HCT116 (cell line): ENCODE data around the gene LTBP1. TPM values are rescaled to one million over a fixed set of nuclear protein-coding genes. Genes with fewer than 3 reads are reported as not detected.

Experiments
- ATAC-seq: fragments of 200-7000 bp; cut with Tn5 transposase; 2 replicates; pipeline ENCODE4 v1.9.1; 2020; ENCODE audit warnings: mild to moderate bottlenecking, moderate library complexity
- BruUV-seq: library from RNA; stranded (reverse); fragments of 400-500 nt; replicated peaks from 2 replicates; lab custom pipeline; 2021; lab: Mats Ljungman, UMichigan
- CTCF ChIA-PET: fragments of 300-600 bp; sonication (Branson Sonifier 250); formaldehyde crosslinking; loops from one replicate; lab custom pipeline; 2021; ENCODE audit warnings: antibody characterized with exemption; lab: Charles Lee
- POLR2A ChIA-PET: fragments of 300-600, 350-600 bp; sonication (Branson Sonifier 250); formaldehyde crosslinking; loops from one replicate; lab custom pipeline; 2021; ENCODE audit warnings: antibody characterized with exemption; lab: Charles Lee
- RAD21 ChIA-PET, 2 experiments: fragments of 300-600 bp; sonication (Branson Sonifier 250); formaldehyde crosslinking; loops; one replicate each; lab custom pipeline; 2023; ENCODE audit warnings: low total read pairs in 2 of 2; ENCODE audit not compliant: uncharacterized antibody in 2 of 2, unreplicated experiment in 2 of 2, low non-redundant PET in 1 of 2; lab: Charles Lee
- DNase-seq: peaks from one replicate; pipeline ENCODE4 v3.0.0-alpha.2; 2010; ENCODE audit warnings: low read depth, low spot score
- H2AFZ ChIP-seq: fragments of 200-600 bp; shearing (Covaris generic), sonication (generic); 2 replicates; pipeline ENCODE4 v1.6.1; 2017; ENCODE audit warnings: low read depth, mixed run types, mixed read lengths, antibody characterized with exemption, low read length; ENCODE audit not compliant: poor library complexity, severe bottlenecking
- H3K27ac ChIP-seq: 2 replicates; pipeline ENCODE4 v1.5.1; 2012; ENCODE audit warnings: low read depth, low read length
- H3K27me3 ChIP-seq: fragments of 200-600 bp; sonication (generic); 2 replicates; pipeline ENCODE4 v1.6.1; 2016; ENCODE audit warnings: mixed run types, low read length, mixed read lengths; ENCODE audit not compliant: insufficient read depth
- H3K36me3 ChIP-seq, 2 experiments: fragments of 200-500 bp in 1 of 2; fragments of 200-600 bp in 1 of 2; sonication (Bioruptor generic) in 1 of 2; sonication (generic) in 1 of 2; 2 replicates each; pipeline versions ENCODE4 v1.5.1 to v1.6.1; 2014 to 2016; ENCODE audit warnings: low read length in 2 of 2, inconsistent platforms in 1 of 2, mixed read lengths in 1 of 2, mixed run types in 1 of 2; ENCODE audit not compliant: insufficient read depth in 2 of 2, control insufficient read depth in 1 of 2
- H3K4me1 ChIP-seq, 2 experiments: fragments of 200-600 bp in 1 of 2; sonication (generic) in 1 of 2; 2 replicates each; pipeline versions ENCODE4 v1.5.1 to v1.6.1; 2012 to 2017; ENCODE audit warnings: low read length in 2 of 2, inconsistent platforms in 1 of 2, mild to moderate bottlenecking in 1 of 2, mixed read lengths in 1 of 2, mixed run types in 1 of 2, moderate library complexity in 1 of 2; ENCODE audit not compliant: insufficient read depth in 2 of 2, control insufficient read depth in 1 of 2
- H3K4me2 ChIP-seq: fragments of 200-600 bp; sonication (generic); 2 replicates; pipeline ENCODE4 v1.6.1; 2017; ENCODE audit warnings: mixed run types, low read length, mixed read lengths
- H3K4me3 ChIP-seq, 2 experiments: fragments of 200-600 bp in 1 of 2; sonication (generic) in 1 of 2; replicated peaks in 1 of 2; 2 replicates each; pipeline ENCODE4 v1.5.1; 2011 to 2016; ENCODE audit warnings: low read length in 2 of 2, control low read depth in 1 of 2, low read depth in 1 of 2, mild to moderate bottlenecking in 1 of 2, mixed read lengths in 1 of 2, mixed run types in 1 of 2
- H3K79me2 ChIP-seq: fragments of 200-600 bp; sonication (generic); 2 replicates; pipeline ENCODE4 v1.6.1; 2017; ENCODE audit warnings: mild to moderate bottlenecking, mixed run types, low read length, moderate library complexity, mixed read lengths; ENCODE audit not compliant: insufficient read depth
- H3K9ac ChIP-seq: fragments of 200-600 bp; sonication (generic); 2 replicates; pipeline ENCODE4 v1.6.1; 2016; ENCODE audit warnings: low read length, mixed read lengths
- H3K9me2 ChIP-seq: fragments of 200-600 bp; sonication (generic), shearing (Covaris generic); 2 replicates; pipeline ENCODE4 v1.6.1; 2017; ENCODE audit warnings: mixed run types, mild to moderate bottlenecking, moderate library complexity; ENCODE audit not compliant: insufficient read depth
- H3K9me3 ChIP-seq, 2 experiments: fragments of 200-500 bp in 1 of 2; fragments of 200-600 bp in 1 of 2; sonication (Bioruptor generic) in 1 of 2; sonication (generic) in 1 of 2; 2 replicates each; pipeline ENCODE4 v1.6.1; 2014 to 2017; ENCODE audit warnings: low read length in 2 of 2, mixed read lengths in 2 of 2, inconsistent platforms in 1 of 2, low read depth in 1 of 2, mild to moderate bottlenecking in 1 of 2, mixed run types in 1 of 2, moderate library complexity in 1 of 2; ENCODE audit not compliant: control insufficient read depth in 1 of 2, insufficient read depth in 1 of 2
- H4K20me1 ChIP-seq: fragments of 200-600 bp; sonication (generic), shearing (Covaris generic); 2 replicates; pipeline ENCODE4 v1.6.1; 2017; ENCODE audit warnings: mixed run types, mild to moderate bottlenecking, moderate library complexity; ENCODE audit not compliant: insufficient read depth
- CBX3 ChIP-seq: IDR thresholded peaks from 2 replicates; pipeline ENCODE4 v1.6.1; 2012; ENCODE audit warnings: low read depth
- CEBPB ChIP-seq: IDR thresholded peaks from 2 replicates; pipeline ENCODE4 v1.6.1; 2012; ENCODE audit warnings: low read depth
- EGR1 ChIP-seq: IDR thresholded peaks from 2 replicates; pipeline ENCODE4 v1.6.1; 2012; ENCODE audit warnings: low read depth
- EZH2 ChIP-seq: fragments of 200-600 bp; sonication (generic); IDR thresholded peaks from 2 replicates; pipeline ENCODE4 v1.6.1; 2017; ENCODE audit warnings: antibody characterized with exemption, mixed run types
- EZH2phosphoT487 ChIP-seq: fragments of 200-600 bp; IDR thresholded peaks from 2 replicates; pipeline ENCODE4 v1.6.1; 2018; ENCODE audit warnings: antibody characterized with exemption, borderline replicate concordance
- FOSL1 ChIP-seq: IDR thresholded peaks from 2 replicates; pipeline ENCODE4 v1.6.1; 2012; ENCODE audit warnings: low read depth
- JUND ChIP-seq: IDR thresholded peaks from 2 replicates; pipeline ENCODE4 v1.6.1; 2012
- POLR2A ChIP-seq: IDR thresholded peaks from 2 replicates; pipeline ENCODE4 v1.7.0; 2011; ENCODE audit warnings: borderline replicate concordance; ENCODE audit not compliant: insufficient read depth, insufficient read length; ENCODE audit errors: extremely low read depth
- POLR2AphosphoS5 ChIP-seq: IDR thresholded peaks from 2 replicates; pipeline ENCODE4 v1.6.1; 2011; ENCODE audit warnings: mild to moderate bottlenecking, low read depth, low read length, moderate library complexity
- RAD21 ChIP-seq: IDR thresholded peaks from 2 replicates; pipeline ENCODE4 v1.6.1; 2012; ENCODE audit warnings: low read depth, mild to moderate bottlenecking
- SIN3A ChIP-seq: IDR thresholded peaks from 2 replicates; pipeline ENCODE4 v1.6.1; 2012; ENCODE audit warnings: low read depth
- SP1 ChIP-seq: IDR thresholded peaks from 2 replicates; pipeline ENCODE4 v1.6.1; 2012; ENCODE audit warnings: low read depth
- SRF ChIP-seq: IDR thresholded peaks from 2 replicates; pipeline ENCODE4 v1.6.1; 2012; ENCODE audit warnings: low read depth
- TCF7L2 ChIP-seq: IDR thresholded peaks from 2 replicates; pipeline ENCODE4 v1.7.0; 2011; ENCODE audit warnings: borderline replicate concordance, inconsistent platforms; ENCODE audit not compliant: insufficient read depth, insufficient read length; ENCODE audit errors: extremely low read depth
- ZNF274 ChIP-seq: fragments of 200-500 bp; sonication (Bioruptor generic); IDR thresholded peaks from 2 replicates; pipeline ENCODE4 v1.6.1; 2014; ENCODE audit warnings: mild to moderate bottlenecking, low read depth, low read length, inconsistent platforms
- intact Hi-C: fragments of 100-400 bp; cut with micrococcal nuclease; formaldehyde crosslinking; loops from 2 replicates; pipeline ENCODE4 v1.10.0; 2022
- total RNA-seq: library from RNA; stranded (reverse); gene quantifications from one replicate; pipeline ENCODE4 v1.2.1, GENCODE V29; 2021; ENCODE audit not compliant: unreplicated experiment
- TF ChIP-seq, protein P1 (sequence below): IDR thresholded peaks from 2 replicates; pipeline ENCODE4 v1.6.1; 2012
- TF ChIP-seq, protein P2 (sequence below): IDR thresholded peaks from 2 replicates; pipeline ENCODE4 v1.6.1; 2012
- TF ChIP-seq, protein P3 (sequence below), 3 experiments: fragments of 200-600 bp in 1 of 3; sonication (generic) in 1 of 3; IDR thresholded peaks in 2 of 3; conservative IDR thresholded peaks in 1 of 3; 2 replicates each; pipeline ENCODE4 v1.5.1; 2012 to 2017; ENCODE audit warnings: low read depth in 2 of 3, low read length in 2 of 3, antibody characterized with exemption in 1 of 3, borderline replicate concordance in 1 of 3, control low read depth in 1 of 3, mild to moderate bottlenecking in 1 of 3, mixed read lengths in 1 of 3, mixed run types in 1 of 3, moderate library complexity in 1 of 3; ENCODE audit not compliant: insufficient read depth in 1 of 3
- TF ChIP-seq, protein P4 (sequence below): IDR thresholded peaks from 2 replicates; pipeline ENCODE4 v1.6.1; 2011; ENCODE audit warnings: mild to moderate bottlenecking, low read length, moderate library complexity; ENCODE audit not compliant: insufficient replicate concordance; ENCODE audit errors: extremely low read depth

LTBP1 gene
- total RNA-seq, 1 experiment from 2014 or later, result 5.1 TPM

DNA sequence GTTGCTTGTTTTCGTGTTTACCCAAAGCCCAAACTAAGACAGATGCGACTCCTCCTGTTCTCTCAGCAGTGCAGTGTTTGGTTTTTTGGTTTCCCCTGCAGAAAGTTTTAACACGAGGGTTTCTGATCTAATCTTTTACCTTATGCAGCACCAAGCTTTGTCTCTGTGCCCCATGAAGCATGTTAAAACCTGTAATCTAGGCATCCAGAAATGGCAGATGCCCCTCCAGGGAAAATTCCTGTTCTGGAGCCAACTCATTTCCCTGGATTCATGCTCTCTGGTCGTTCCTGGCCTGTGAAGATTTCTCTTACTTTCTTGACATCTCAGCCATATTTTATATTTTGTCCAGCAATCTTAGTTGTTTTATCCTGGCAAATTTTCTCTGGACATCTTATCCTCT lies 91.5 kb downstream of the LTBP1 start:
- POLR2A ChIA-PET, result no interaction called here
- DNase-seq (no peak), ATAC-seq (no peak)
- Histone ChIP-seq H3K36me3 (no peaks in the 10 kb centered on the region), H3K9me2 (no peaks in the 10 kb centered on the region), H3K79me2 (no peaks in the 10 kb centered on the region), H3K9ac (no peak overlapping the region), H3K4me3 (no peak overlapping the region), H3K4me2 (no peak overlapping the region), H3K9me3 (no peaks in the 10 kb centered on the region), H2AFZ (no peak overlapping the region), H3K4me1 (no peaks in the 10 kb centered on the region), H4K20me1 (no peaks in the 10 kb centered on the region), H3K27ac (no peak overlapping the region), H3K27me3 (no peaks in the 10 kb centered on the region)
- no TSS peak for BruUV-seq
- TF ChIP-seq, protein P1, sequence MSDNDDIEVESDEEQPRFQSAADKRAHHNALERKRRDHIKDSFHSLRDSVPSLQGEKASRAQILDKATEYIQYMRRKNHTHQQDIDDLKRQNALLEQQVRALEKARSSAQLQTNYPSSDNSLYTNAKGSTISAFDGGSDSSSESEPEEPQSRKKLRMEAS, result no peak
- no peak for TF ChIP-seq FOSL1
- TF ChIP-seq SIN3A, result no peak
- TF ChIP-seq SRF, result no peak
- TF ChIP-seq CBX3, result no peak
- TF ChIP-seq CEBPB, result no peak
- TF ChIP-seq POLR2A, result no peak
- TF ChIP-seq POLR2AphosphoS5, result no peak
- TF ChIP-seq, protein P2, sequence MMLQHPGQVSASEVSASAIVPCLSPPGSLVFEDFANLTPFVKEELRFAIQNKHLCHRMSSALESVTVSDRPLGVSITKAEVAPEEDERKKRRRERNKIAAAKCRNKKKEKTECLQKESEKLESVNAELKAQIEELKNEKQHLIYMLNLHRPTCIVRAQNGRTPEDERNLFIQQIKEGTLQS, result no peak
- TF ChIP-seq EGR1, result no peak
- TF ChIP-seq TCF7L2, result no peak
- TF ChIP-seq, protein P3, sequence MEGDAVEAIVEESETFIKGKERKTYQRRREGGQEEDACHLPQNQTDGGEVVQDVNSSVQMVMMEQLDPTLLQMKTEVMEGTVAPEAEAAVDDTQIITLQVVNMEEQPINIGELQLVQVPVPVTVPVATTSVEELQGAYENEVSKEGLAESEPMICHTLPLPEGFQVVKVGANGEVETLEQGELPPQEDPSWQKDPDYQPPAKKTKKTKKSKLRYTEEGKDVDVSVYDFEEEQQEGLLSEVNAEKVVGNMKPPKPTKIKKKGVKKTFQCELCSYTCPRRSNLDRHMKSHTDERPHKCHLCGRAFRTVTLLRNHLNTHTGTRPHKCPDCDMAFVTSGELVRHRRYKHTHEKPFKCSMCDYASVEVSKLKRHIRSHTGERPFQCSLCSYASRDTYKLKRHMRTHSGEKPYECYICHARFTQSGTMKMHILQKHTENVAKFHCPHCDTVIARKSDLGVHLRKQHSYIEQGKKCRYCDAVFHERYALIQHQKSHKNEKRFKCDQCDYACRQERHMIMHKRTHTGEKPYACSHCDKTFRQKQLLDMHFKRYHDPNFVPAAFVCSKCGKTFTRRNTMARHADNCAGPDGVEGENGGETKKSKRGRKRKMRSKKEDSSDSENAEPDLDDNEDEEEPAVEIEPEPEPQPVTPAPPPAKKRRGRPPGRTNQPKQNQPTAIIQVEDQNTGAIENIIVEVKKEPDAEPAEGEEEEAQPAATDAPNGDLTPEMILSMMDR (IDR thresholded peaks at IDR 0.05 in 2 of 3, conservative IDR thresholded peaks at IDR 0.05 in 1 of 3; ENCODE audit: borderline replicate concordance in 1 of 3, insufficient read depth in 1 of 3, low read depth in 2 of 3, low read length in 2 of 3), result no peak
- no peak for TF ChIP-seq ZNF274
- no peak for TF ChIP-seq EZH2phosphoT487
- no peak for TF ChIP-seq RAD21
- no peak for TF ChIP-seq EZH2
- TF ChIP-seq JUND, result no peak
- TF ChIP-seq, protein P4, sequence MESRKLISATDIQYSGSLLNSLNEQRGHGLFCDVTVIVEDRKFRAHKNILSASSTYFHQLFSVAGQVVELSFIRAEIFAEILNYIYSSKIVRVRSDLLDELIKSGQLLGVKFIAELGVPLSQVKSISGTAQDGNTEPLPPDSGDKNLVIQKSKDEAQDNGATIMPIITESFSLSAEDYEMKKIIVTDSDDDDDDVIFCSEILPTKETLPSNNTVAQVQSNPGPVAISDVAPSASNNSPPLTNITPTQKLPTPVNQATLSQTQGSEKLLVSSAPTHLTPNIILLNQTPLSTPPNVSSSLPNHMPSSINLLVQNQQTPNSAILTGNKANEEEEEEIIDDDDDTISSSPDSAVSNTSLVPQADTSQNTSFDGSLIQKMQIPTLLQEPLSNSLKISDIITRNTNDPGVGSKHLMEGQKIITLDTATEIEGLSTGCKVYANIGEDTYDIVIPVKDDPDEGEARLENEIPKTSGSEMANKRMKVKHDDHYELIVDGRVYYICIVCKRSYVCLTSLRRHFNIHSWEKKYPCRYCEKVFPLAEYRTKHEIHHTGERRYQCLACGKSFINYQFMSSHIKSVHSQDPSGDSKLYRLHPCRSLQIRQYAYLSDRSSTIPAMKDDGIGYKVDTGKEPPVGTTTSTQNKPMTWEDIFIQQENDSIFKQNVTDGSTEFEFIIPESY, result no peak
- no peak for TF ChIP-seq SP1
- intact Hi-C loops, result loop anchor here (5.0 kb wide), 1 partner anchor 404 kb away; no protein-coding TSS in a partner anchor
- CTCF ChIA-PET, result no interaction called here
- RAD21 ChIA-PET, result no interaction called here
